Measurements from ENCODE around the gene LRP11.
"Not testable (repeated sequence)": the region's sequence is repeated elsewhere in the genome, so short reads cannot be mapped to it uniquely, and the experiment has no call there.

LRP11 gene

DNA sequence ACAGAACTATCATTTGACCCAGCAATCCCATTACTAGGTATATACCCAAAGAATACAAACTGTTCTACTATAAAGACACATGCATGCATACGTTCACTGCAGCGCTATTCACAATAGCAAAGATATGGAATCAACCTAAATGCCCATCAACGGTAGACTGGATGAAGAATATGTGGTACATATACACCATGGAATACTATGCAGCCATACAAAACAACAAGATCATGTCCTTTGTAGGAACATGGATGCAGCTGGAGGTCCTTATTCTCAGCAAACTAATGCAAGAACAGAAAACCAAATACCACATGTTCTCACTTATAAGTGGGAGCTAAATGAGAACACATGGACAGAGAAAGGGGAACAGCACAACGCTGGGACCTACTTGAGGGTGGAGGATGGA is 15.8 kb downstream of the LRP11 start:
- DNase-seq (ENCODE audit: low read depth), result not testable (repeated sequence)

DNA sequence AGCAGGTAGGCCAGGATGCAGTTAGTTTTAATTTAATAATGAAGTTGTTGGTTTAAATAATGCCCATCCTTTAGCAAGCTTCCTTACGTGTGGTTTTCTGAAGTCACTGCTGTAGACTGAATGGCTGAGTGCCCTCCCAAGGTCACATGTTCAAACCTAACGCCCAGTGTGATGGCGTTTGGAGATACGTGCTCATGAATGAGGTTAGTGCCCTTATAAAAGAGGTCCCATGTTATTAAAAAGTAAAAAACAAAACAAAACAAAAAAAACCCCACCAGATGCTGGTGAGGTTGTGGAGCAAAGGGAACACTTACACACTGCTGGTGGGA is 16.3 kb downstream of the LRP11 start:
- DNase-seq (ENCODE audit: low read depth), result no peak

DNA sequence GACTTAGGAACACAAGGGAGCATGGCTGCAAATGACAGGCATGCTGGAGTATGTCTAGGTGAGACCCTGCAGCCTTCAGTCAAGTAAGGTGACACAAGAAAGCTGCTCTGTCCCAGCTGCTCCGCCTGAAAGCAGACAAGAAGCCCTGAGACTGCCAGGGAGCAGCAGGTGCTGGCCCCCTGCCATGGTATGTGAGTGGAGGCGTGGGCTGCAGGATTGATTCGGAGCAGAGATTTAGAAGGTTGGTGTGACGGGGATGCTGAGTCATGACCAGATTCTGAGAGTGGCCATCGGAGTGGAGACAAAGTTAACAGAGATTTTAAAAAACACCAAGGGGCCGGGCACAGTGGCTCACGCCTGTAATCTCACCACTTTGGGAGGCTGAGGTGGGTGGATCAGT is 17.8 kb downstream of the LRP11 start:
- no peak for DNase-seq (ENCODE audit: low read depth)

DNA sequence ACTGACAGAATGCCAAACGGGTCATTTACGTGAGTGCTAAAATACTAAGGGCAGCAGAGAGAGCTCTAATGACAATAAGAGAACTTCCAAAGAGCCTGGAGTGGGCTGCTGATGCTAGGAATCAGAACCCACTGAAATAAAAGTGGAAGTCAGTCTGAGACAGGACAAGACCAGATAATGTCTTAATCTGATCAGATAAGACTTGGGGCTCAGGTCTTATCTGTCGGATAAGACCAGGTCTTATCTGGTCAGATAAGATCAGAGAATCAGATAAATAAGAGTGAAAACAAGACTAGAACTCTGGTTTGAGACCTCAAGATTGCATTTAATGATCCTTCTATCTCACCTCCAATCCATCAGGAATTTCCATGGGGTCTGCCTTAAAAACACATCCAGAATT is 18.6 kb downstream of the LRP11 start:
- DNase-seq (ENCODE audit: low read depth), result no peak

DNA sequence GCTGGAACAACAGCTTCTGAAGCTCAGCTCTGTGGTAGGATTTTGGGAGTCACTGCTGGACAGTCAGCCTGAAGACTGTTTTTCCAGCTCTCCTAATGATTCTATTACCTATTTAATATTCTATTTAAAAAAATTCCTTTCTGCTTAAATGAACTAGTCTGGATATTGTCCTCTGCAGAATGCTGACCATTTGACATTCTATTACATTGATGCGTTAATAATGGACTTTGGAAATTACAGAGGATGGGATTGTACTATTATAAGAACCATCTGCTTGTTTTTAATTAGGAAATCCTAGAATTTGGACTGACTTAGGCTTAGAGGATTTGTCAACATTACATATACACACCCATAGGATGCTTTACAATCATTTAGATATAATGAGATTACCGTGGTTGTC is 19.7 kb downstream of the LRP11 start:
- no peak for DNase-seq (ENCODE audit: low read depth)

DNA sequence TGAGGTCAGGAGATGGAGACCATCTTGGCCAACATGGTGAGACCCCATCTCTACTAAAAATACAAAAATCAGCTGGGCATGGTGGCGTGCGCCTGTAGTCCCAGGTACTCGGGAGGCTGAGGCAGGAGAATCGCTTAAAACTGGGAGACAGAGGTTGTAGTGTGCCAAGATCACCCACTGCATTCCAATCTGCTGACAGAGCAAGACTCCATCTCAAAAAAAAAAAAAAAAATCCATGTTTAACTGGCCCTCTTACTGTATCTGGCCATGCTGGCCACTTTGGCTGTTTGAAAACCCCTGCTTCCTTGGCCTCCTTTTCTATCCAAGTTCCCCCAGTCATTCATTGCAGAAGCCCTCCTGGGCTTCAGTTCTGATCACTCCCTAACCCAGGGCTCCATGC is 20.1 kb downstream of the LRP11 start:
- not testable (repeated sequence) for DNase-seq (ENCODE audit: low read depth)

DNA sequence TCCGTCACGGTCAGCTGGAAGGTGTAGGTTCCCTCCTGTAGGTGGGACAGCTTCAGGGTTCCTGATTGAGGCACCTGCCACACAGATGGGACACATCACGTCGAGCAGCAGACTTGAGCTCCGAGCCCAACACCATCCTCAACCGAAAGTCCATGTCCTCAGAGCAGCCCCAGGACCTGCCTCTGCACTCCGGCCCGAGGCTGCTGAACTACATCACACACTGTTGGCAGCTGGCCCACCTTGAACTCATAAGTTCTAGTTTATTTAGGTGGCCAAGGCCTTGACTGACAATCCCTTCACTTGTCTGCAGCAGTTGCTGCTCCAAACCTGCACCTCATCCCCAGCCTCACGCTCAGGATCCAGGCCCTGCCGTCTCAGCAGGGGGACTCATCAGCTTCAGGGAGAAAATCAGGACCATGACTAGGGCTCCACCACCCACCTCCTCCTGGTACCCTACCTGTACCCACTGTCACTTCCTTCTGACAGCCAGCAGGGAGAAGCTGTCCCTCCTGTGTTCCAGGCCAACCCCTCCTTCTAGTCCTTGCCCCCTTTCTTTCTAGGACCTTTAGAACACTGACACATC is 21.0 kb downstream of the LRP11 start:
- no peak for DNase-seq (ENCODE audit: low read depth)

DNA sequence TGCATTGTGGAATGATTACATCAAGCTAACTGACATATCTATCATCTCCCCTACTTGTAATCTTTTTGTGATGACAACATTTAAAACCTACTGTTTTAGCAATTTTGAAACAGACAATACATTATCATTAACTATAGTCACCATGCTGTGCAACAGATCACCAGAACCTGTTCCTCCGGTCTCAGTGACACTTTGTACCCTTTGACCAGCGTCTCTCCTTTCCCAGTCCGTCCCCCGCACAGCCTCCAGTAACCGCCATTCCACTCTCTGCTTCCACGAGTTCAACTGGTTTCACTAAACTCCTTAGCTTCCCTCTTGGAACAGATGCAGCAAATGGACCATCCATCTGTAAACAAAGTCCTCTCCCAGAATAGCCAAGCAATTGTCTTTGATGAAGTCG is 21.8 kb downstream of the LRP11 start:
- no peak for DNase-seq (ENCODE audit: low read depth)

DNA sequence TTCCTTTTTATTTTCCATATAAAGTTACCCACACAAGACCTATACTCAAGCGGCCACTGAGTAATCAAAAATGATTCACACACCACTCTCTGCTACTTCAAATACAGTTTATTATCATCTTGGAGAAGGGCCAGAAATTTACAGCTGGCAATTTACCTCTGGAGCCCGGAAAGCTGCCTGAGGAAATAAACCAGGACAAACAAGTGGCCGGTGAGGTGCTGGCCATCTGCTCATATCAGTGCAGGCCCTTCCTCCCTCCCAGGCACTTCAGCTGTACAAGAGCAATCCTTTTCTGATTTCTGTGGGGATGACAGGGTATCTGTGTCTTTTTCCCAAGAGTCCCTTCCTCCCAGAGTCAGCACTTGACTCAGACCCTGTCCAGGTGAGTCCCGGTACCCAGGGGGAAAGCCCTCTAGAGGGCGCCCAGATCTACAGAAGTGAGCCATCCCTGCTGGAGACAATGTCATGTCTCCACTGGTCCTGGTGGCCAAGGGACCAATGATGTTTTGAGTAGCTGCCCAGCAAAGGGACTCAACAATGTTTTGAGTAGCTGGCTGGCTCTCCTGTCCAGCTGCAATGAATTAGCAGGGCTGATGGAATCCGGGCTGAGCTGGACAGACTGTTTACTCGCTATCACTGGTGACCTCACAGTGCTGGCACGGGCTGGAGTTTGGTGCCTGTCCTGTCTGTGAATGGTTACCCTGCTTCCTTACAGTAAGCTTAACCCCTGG is 23.6 kb downstream of the LRP11 start:
- DNase-seq (ENCODE audit: low read depth), result no peak

DNA sequence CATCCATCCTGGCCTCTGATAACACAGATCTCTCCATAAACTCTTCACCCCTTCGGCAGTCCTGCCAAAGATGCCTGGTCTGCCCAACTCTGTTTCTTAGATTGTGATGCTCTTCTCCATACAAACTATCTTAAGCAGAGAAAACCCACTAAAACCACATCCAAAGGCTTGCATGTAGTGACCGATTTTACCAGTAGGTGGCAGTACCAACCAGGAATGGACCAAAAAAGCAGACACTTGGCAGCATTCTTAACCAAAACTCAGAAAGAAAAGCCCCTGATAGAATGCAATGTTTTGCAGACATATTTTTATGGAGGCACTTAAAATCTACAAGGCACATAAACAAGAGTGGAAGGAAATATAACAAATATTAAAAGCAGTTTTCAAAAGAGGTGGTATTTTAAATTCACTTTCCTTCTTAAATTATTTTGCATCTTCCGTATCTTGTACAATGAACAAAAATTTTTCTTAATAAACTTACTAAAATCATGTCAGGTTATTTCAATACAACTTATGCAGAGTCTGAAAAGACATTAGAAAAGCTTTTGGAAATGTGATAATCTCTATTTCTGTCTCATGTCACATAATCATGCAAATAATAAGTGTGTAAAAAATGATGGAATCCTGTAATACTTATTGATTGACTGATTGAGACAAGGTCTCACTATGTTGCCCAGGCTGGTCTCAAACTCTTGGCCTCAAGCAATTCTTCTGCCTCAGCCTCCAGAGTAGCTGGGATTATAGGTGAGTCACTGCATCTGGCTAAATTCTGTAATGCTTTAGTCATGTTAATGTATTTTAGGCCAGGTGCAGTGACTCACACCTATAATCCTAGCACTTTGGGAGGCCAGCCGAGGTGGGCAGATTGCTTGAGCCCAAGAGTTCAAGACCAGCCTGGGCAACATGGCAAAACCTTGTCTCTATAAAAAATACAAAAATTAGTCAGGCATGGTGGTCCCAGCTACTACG is 29.4 kb downstream of the LRP11 start:
- peak; percentile 60 for DNase-seq (ENCODE audit: low read depth)

DNA sequence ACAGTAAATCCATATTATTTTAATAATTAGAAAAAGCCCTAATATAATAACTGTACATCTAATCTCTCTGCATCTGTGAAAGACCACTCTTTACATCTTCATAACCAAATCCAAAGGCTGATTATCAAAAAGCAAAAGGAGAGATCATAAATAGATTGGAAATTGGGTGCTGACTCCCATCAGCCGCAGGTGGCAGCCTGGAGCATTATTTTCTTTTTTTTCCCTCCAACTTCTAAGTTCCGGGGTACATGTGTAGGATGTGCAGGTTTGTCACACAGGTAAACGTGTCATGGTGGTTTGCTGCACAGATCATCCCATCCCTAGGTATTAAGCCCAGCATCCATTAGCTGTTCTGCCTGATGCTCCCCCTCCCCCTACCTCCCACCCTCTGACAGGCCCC is 30.5 kb downstream of the LRP11 start:
- DNase-seq (ENCODE audit: low read depth), result no peak

DNA sequence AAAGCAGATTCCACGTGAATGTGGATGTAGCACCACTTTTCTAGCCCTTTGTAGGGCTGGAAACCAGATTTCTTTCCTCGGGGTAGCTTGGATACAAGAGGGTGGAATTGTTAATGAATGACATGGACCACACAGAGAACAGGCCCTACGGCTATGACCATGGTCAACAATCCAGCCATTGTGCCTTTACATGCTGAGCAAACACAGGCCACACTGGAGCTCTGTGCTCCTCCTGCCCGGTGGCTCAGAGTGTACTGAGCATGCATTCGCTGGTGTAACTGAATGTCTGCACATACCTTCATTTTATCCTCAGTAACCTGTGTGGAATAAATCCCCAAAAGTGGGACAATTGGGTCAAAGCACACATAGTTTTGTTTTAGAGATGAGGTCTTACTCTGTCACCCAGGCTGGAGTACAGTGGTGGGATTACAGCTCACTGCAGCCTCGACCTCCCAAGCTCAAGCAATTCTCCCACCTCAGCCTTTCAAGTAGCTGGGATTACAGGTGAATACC is 32.8 kb downstream of the LRP11 start:
- DNase-seq (ENCODE audit: low read depth), result no peak

DNA sequence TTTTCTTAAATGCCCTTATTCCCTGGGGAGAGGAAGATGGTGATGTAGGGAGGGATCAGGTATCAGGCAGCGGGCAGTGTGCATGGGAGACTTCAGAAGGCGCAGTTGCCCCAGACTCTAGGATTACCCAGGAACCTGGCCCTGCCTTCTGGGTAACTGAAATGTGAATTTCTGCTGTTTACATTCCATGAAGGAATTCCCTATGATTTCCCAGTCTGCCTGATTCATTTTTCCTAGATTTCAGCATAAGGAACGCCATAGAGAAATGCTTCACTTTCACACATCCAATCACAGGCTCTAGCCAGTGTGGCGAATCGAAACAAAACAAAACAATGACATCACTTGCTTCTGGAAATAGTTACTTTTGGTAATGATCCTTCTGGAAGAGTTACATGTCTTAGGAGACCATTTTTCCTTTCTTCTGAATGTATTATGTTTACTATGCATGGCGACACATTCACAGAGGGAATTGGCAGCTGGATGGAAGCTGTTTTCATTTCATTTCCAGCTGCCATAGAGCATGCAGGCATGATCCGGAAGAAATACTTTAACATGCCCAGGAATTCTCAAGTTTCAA is 33.3 kb downstream of the LRP11 start:
- DNase-seq (ENCODE audit: low read depth), result no peak

DNA sequence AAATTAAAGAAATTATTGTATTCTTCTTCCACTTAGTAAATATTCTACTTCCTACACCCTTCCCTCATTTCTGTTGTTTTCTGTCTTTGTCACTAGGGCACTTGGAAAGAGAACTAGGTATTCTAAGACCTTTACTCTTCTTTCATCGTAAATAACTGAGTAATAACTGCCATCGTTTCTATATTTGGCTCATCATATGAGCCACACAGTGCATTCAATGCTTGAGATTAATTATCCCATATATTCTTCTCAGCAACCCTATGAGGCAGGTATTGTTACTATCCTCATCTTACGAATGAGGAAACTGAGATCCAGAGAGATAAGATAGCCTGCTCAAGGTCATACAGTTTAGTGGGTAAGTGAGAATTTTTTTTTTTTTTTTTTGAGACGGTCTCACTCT is 38.9 kb downstream of the LRP11 start:
- no peak for DNase-seq (ENCODE audit: low read depth)

DNA sequence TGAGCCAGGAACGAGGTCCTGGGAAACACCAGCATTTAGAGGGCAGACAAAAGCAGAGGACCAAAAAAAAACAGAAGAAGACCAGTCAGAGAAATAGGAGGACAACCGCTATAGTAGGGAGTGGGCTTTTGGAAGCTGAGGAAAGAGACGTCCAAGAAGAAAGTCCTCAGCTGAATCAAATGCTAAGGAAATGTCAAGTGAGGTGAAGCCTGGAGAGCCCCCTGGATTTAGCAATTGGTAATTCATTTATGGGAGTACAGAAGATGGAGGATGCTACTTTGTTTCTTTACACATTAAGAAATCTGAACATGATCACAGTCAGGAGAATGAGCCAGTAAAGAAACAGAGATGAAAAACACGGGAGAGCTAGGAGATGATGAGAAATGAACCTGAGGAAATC is 41.1 kb downstream of the LRP11 start:
- no peak for DNase-seq (ENCODE audit: low read depth)

DNA sequence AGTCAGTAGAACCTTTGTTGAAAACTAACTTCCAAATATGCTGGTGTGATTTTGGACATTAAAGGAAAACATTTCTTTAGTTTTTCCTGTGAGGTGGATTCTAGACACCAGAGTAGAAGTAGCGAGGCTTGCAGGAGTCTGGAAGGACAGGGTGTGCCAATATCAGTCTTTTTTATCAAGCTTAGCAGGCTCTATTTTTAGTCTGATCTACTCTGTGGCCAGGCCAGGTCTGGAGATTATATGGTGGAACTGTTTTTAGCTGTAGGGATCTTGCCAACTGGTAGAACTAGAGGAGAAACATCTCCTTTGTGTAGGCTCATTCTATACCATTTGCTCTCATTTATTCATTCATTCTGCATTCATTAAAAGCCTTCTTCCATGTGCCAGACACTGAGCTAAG is 42.7 kb downstream of the LRP11 start:
- DNase-seq (ENCODE audit: low read depth), result no peak

DNA sequence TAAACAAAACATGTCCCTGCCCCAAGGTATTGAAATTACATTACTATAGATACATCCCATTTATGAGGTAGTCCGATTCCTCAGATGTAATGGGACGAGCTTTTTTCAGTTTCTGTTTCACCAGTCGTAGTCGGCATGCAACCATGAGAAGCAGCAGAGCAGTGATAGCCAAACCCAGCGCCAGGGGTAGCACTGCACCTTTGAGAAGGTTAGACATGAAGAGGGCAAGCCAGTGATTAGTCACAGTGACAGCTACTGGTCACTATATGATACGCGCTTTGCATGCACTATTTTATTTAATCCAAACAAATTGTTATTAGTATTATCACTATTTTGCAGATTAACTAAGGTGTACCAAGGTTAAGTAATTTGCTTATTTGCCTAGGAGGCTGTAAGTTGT is 43.7 kb downstream of the LRP11 start:
- no peak for DNase-seq (ENCODE audit: low read depth)

DNA sequence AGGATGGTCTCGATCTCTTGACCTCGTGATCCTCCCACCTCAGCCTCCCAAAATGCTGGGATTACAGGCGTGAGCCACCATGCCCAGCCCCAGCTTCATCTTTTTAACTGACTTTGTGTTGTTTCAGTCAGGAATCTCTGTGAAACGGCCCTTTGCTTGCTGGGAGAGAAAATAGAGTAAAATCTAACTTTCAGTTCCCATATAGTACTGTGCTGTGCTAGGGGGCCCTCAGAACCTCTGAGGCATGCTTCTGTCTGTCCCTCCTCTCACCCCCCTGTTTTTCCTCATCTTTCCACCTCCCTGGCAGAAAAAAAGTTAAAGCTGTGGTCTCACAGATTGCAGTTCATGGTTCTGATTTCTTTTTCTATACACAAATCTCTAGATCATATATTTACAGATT is 48.4 kb downstream of the LRP11 start:
- no peak for DNase-seq (ENCODE audit: low read depth)

DNA sequence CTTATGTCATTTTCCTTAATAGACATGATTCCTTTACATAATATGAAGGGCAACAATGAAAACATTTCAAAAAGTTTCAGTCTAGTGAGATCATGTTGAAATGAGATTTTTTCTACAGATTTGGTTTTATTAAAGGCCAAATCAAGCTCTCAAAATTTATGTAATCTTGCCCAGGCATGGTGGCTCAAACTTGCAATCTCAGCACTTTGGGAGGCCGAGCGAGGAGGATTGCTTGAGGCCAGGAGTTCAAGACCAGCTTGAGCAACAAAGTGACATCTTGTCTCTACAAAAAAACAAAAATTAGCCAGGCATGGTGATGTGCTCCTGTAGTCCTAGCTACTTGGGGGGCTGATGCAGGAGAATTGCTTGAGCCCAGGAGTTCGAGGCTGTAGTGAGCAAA is 50.8 kb downstream of the LRP11 start:
- DNase-seq (ENCODE audit: low read depth), result no peak

DNA sequence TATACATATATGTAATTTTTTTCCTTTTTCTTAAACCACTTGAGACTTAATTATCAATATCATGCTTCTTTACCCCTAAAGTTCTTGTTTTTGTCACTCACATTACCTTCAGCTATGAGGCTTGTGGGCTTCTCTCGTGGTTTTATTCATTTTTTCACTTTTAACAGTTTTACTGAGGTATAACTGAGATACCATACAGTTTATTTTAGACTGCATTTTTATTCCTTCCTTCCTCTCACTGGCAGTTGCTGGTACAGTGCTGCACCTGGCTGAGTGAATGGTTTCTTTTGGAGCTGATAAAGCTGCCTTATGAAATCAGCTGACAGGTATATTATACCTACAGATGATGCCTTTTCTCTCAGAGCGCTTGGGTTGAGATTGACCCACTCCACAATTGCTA is 54.4 kb downstream of the LRP11 start:
- no peak for DNase-seq (ENCODE audit: low read depth)

DNA sequence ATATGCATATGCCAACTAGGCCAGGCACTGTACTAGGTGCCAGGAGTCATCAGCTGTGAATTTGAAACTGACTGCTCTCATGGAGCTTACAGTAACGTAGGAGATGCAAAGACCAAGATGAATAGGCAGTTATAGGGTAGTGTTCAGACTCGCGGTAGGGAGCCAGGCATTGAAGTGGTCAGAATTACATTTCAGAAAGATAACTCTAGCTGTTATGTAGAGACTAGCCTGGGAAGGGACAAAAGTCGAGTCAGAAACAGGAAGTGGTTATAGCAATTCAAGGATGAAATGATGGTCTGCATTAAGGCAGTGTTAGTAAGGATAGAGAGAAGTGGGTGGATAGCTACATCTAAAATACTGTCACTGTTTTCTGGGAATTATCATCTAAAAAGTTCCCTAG is 58.0 kb downstream of the LRP11 start:
- no peak for DNase-seq (ENCODE audit: low read depth)

DNA sequence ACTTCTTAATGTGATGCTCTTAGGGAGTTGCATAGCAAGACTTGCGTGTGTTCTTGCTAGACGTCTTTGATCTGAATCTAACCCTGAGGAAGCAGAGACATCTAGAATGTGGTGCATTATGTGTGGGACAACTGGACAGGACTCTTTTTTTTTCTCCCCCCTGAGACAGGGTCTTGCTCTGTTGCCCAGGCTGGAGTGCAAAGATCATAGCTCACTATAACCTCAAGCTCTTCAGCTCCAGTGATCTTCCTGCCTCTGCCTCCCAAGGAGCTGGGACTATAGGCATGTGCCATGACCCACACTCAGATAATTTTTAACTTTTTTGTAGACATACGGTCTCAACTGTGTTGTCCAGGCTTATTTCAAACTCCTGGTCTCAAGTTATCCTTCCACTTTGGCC is 80.6 kb downstream of the LRP11 start:
- DNase-seq (ENCODE audit: low read depth), result no peak

DNA sequence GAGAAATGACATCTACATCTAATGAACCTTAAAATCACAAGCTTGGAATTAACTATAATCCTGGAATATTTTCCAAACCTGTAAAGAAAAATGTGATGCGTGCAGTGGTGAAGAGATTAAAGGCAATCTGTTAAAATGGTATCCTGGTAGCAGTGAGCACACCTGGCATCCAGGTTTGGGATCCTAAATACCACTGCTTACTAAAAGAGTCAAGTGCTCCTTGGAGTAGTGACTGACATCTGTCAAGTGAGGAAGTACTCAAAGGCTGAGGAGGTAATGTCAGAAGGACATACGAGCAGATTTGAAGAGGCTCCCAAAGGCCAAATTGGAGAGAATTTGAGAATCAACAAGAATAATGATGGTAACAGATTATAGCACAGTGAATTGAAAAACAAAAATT is 81.8 kb downstream of the LRP11 start:
- no peak for DNase-seq (ENCODE audit: low read depth)

All from stimulated activated CD8-positive, alpha-beta memory T cell treated with anti-CD3 and anti-CD28 coated beads, Interleukin-12 subunit alpha, Interleukin-12 subunit beta, amount 100 ng/mL, for 1 hour (primary cell).